Left renal pelvis (tissue), 4 donors: ENCODE results near the gene ZNF565. TPM values are rescaled to one million over a fixed set of nuclear protein-coding genes. Genes with fewer than 3 reads are reported as not detected.
"Not testable (repeated sequence)": the region's sequence is repeated elsewhere in the genome, so short reads cannot be mapped to it uniquely, and the experiment has no call there.

Experiments used
- DNase-seq, 4 donors: peaks; one replicate each; pipeline ENCODE4 v3.0.0-alpha.2; 2013; ENCODE audit warnings: low read depth in 4 of 4, low spot score in 3 of 4
- polyA plus RNA-seq, 4 donors: library from polyadenylated mRNA; unstranded; fragments of 120-200 nt; gene quantifications; one replicate each; pipeline ENCODE4 v1.2.1, GENCODE V29; 2013; ENCODE audit not compliant: insufficient read length in 4 of 4

Gene ZNF565
- polyA plus RNA-seq, 4 donors = 5.5 to 9.1 (median 6.6) TPM

GRCh38 chr19:36215276-36216123, 1.0 kb upstream of the ZNF565 start:
- peak; percentile 16 to 54 (median 36) for DNase-seq

- DNase-seq = no peak
These were observed 1.6 kb downstream of the ZNF565 start for GRCh38 chr19:36212895-36213294.

DNA sequence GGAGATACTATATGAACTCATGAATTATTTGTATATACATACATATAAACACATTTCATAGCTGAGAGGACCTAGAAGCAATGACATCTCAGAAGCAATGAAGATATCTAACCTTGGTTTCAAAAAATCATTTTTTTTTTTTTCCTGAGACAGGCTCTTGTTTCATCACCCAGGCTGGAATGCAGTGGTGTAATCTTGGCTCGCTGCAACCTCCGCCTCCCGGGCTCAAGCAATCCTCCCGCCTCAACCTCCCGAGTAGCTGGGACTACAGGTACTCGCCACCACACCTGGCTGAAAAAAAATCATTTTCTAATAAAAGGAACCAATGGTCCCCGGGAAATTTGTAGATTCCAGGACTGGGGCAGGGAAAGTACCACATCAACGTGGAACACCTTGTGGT, 4.0 kb downstream of the ZNF565 start:
- DNase-seq = no peak

DNA sequence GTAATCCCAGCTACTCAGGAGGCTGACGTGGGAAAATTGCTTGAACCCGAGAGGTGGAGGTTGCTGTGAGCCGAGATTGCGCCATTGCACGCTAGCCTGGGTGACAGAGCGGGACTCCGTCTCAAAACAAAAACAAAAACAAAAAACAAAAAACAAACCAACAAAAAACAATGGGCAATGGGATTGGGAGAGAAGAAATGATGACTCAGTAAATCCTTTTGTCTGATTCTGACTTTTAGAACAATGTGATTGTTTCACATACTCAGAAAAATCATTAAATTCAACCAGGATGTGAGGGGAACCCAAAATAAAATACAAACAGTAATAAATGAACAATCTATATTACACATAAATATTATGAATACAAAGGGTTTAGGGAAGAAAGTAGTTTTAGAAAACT, 5.1 kb downstream of the ZNF565 start:
- no peak for DNase-seq

GRCh38 chr19:36207605-36208252, 6.7 kb downstream of the ZNF565 start:
- no peak for DNase-seq

GRCh38 chr19:36203293-36203692, 11.2 kb downstream of the ZNF565 start:
- no peak for DNase-seq

GRCh38 chr19:36201684-36202083, 12.8 kb downstream of the ZNF565 start:
- DNase-seq = no peak

- no peak for DNase-seq
These were observed 16.3 kb downstream of the ZNF565 start for GRCh38 chr19:36198119-36198518.

- no peak for DNase-seq
These were observed 18.2 kb downstream of the ZNF565 start for GRCh38 chr19:36196249-36196648.

- not testable (repeated sequence) for DNase-seq
These were observed 27.7 kb downstream of the ZNF565 start for GRCh38 chr19:36186722-36187121.

DNA sequence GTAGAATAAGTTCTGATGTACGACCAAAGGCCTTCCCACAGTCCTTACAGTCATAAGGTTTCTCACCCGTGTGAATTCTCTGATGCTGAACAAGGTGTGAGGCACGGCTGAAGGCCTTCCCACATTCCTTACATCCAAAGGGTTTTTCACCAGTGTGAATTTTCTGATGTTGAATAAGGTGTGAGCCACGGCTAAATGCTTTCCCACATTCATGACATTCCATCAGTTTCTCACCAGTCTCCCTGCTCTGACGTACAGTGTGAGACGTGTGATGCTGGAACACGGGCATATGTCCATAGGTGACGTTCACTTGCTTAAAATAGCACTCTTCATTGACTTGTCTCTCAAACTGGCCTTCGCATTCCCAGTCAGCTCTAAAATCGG, 31.2 kb downstream of the ZNF565 start:
- no peak for DNase-seq

- DNase-seq = no peak
These were observed 31.7 kb downstream of the ZNF565 start for GRCh38 chr19:36182612-36183244.

GRCh38 chr19:36179077-36179476, 35.4 kb downstream of the ZNF565 start:
- DNase-seq = not testable (repeated sequence)

DNA sequence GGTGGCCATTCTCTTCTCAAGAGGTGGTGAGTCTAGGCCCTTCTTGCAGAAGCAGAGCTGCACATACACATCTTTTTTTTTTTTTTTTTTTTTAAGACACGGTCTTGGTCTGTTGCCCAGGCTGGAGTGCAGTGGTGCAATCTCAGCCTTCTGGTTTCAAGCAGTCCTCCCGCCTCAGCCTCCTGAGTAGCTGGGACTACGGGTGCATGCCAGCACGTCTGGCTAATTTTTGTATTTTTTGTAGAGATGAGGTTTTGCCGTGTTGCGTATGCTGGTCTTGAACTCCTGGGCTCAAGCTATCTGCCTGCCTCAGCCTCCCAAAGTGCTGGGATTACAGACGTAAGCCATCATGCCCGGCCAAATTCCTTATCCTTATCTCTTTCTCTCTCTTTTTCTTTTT, 40.6 kb downstream of the ZNF565 start:
- not testable (repeated sequence) for DNase-seq

DNA sequence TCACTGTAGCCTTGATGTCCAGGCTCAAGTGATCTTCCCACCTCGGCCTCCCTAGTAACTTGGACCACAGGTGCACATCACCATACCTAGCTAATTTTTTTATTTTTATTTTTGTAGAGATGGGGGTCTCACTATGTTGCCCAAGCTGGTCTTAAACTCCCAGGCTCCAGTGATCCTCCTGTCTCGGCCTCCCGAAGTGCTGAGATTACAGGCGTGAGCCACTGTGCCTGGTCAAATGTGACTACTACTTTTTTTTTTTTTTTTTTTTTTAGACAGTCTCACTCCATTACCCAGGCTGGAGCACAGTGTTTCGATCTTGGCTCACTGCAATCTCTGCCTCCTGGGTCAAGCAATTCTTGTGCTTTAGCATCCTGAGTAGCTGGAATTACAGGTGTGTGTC, 41.6 kb downstream of the ZNF565 start:
- DNase-seq = no peak

GRCh38 chr19:36169084-36169760, 45.2 kb downstream of the ZNF565 start:
- DNase-seq = peak in 3 of 4 donors; percentile 2 to 32 (median 28)

- no peak for DNase-seq
These were observed 50.7 kb downstream of the ZNF565 start for GRCh38 chr19:36163813-36164212.

GRCh38 chr19:36160821-36161596, 53.5 kb downstream of the ZNF565 start:
- DNase-seq = no peak

DNA sequence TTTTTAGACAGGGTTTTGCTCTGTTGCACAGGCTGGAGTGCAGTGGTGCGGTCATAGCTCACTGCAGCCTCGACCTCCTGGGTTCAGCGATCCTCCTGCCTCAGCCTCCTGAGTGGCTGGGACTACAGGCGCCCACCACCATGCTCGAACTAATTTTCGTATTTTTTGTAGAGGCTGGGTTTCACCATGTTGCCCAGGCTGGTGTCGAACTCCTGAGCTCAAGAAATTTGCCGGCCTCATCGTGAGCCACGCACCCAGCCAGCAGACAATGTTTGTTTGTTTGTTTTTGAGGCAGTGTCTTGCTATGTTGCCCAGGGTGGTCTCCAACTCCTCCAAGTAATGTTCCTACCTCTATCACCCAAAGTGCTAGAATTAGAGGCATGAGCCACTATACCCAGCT, 61.3 kb downstream of the ZNF565 start:
- no peak for DNase-seq

- peak in 1 of 4 donors; percentile 8 for DNase-seq
These were observed 61.9 kb downstream of the ZNF565 start, which contains the start of gene COX7A1 for GRCh38 chr19:36152352-36153091. TSS of gene COX7A1 (minus strand) at chr19:36152447. CDS start at chr19:36152407, 40 bp downstream.
